Fibroblast of pulmonary artery (primary cell): ENCODE results near the gene RAB30.

Experiments used
- DNase-seq: peaks from one replicate; pipeline ENCODE4 v3.0.0-alpha.2; 2010; ENCODE audit warnings: low read depth
- H3K4me3 ChIP-seq: replicated peaks from 2 replicates; pipeline ENCODE4 v1.5.1; 2011; ENCODE audit warnings: low read depth, mild to moderate bottlenecking, control low read depth, low read length, moderate library complexity
- TF ChIP-seq, protein P1 (sequence below): IDR thresholded peaks from 2 replicates; pipeline ENCODE4 v1.5.1; 2011; ENCODE audit warnings: mild to moderate bottlenecking, control low read depth, low read length, inconsistent platforms; ENCODE audit errors: missing control alignments

The RAB30 gene

GRCh38 chr11:83023410-83023809, 48.3 kb downstream of the RAB30 start:
- H3K4me3 ChIP-seq: no peak overlapping the region
- no peak for DNase-seq
- TF ChIP-seq, protein P1, sequence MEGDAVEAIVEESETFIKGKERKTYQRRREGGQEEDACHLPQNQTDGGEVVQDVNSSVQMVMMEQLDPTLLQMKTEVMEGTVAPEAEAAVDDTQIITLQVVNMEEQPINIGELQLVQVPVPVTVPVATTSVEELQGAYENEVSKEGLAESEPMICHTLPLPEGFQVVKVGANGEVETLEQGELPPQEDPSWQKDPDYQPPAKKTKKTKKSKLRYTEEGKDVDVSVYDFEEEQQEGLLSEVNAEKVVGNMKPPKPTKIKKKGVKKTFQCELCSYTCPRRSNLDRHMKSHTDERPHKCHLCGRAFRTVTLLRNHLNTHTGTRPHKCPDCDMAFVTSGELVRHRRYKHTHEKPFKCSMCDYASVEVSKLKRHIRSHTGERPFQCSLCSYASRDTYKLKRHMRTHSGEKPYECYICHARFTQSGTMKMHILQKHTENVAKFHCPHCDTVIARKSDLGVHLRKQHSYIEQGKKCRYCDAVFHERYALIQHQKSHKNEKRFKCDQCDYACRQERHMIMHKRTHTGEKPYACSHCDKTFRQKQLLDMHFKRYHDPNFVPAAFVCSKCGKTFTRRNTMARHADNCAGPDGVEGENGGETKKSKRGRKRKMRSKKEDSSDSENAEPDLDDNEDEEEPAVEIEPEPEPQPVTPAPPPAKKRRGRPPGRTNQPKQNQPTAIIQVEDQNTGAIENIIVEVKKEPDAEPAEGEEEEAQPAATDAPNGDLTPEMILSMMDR: no peak

- no peak overlapping the region for H3K4me3 ChIP-seq
- DNase-seq: no peak
- TF ChIP-seq, protein P1: no peak
These were observed 49.9 kb downstream of the RAB30 start for GRCh38 chr11:83021780-83022125.

GRCh38 chr11:83020942-83021779, 50.5 kb downstream of the RAB30 start:
- TF ChIP-seq, protein P1: no peak
- no peak for DNase-seq
- no peak overlapping the region for H3K4me3 ChIP-seq

GRCh38 chr11:83019888-83020579, 51.7 kb downstream of the RAB30 start:
- DNase-seq: no peak
- TF ChIP-seq, protein P1: no peak
- no peak overlapping the region for H3K4me3 ChIP-seq

- no peak overlapping the region for H3K4me3 ChIP-seq
- TF ChIP-seq, protein P1: no peak
- DNase-seq: no peak
These were observed 56.7 kb downstream of the RAB30 start for GRCh38 chr11:83014951-83015350.

DNA sequence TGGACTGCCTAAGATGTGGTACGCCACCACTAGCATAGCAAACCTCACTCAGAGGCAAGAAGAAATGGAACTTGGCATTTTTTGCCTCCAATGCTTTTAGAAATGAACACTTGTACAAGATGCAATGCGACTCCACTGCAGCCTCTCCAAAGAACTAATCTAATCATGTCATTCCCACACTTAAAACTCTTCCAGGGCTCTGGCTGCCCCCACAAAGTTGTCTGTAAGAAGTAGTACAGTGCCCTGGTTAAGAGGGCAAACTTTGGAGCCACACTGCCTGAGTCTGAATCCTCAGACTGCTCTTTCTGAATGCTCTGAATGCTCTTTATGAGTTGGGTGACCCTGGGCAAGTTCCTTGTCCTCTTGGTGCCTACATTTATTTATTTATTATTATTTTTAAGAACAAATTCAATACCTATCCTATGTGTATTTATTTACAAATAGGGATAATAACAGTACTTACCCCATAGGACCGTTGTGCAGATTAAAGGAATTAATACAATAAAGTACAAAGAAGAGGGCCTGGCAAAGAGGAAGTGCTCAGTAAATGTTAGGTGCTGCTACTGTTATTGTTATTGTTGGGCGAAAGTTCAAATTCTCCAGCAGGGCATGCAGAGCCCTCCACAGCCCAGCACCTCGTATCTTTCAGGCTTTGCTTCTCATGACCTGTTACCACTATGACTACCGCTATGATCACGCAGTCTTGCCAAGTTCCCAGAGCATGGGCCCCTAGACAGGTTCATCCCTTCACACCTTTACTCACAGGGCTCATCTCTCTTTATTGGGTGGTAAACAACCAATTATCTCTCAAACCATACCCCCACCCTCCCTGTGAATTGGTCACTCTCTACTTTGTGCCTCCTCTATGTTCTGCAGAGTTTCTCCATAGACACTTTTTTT, 59.3 kb downstream of the RAB30 start:
- no peak overlapping the region for H3K4me3 ChIP-seq
- no peak for DNase-seq
- TF ChIP-seq, protein P1: no peak
